Activated naive CD8-positive, alpha-beta T cell (primary cell): ENCODE results near the gene APBB2.
"Not testable (repeated sequence)": the region's sequence is repeated elsewhere in the genome, so short reads cannot be mapped to it uniquely, and the experiment has no call there.

Source experiments
- H3K27ac Mint-ChIP-seq: one replicate; pipeline ENCODE4 v1.8.0; 2021; ENCODE audit warnings: mixed read lengths
- H3K27me3 Mint-ChIP-seq: one replicate; pipeline ENCODE4 v1.8.0; 2021; ENCODE audit warnings: mixed read lengths
- H3K36me3 Mint-ChIP-seq: one replicate; pipeline ENCODE4 v1.8.0; 2021; ENCODE audit warnings: mixed read lengths
- H3K4me1 Mint-ChIP-seq: one replicate; pipeline ENCODE4 v1.8.0; 2021; ENCODE audit warnings: low read depth, mixed read lengths
- H3K4me3 Mint-ChIP-seq: one replicate; pipeline ENCODE4 v1.8.0; 2021; ENCODE audit warnings: mild to moderate bottlenecking, mixed read lengths
- H3K9me3 Mint-ChIP-seq: one replicate; pipeline ENCODE4 v1.8.0; 2021; ENCODE audit warnings: low read depth, mixed read lengths

Gene APBB2

DNA sequence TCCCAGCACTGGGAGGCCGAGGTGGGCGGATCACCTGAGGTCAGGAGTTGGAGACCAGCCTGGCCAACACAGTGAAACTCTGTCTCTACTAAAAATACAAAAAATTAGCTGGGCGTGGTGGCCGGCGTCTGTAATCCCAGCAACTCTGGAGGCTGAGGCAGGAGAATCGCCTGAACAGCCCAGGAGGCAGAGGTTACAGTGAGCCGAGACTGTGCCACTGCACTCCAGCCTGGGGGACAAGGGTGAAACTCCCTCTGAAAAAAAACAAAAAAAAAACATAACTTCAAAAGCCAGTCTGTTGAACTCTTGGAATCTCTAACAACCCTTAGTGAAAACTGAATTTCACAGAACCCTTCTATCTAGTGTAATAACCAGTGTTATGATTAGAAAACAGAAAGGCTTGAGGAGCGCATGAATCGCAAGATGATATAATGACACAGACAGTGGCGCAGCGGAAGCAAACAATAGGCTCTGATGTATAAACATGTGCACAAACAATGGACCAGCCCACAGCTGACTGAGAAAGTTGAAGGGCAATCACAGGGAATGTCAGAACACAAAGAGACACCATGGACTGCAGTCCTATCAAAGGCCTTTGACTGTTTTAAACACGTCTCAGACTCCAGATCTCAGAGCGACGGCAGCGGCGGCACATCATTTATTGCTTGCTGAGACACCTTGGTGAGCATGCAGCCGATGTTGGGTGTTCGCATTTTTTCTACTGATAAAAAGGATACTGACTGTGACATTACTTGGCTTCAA, 383.0 kb downstream of the APBB2 start:
- no peak overlapping the region for H3K27ac Mint-ChIP-seq
- no peaks in the 10 kb centered on the region for H3K4me1 Mint-ChIP-seq
- H3K36me3 Mint-ChIP-seq: no peaks in the 10 kb centered on the region
- peaks cover 2% of the 10 kb centered on the region for H3K27me3 Mint-ChIP-seq
- no peaks in the 10 kb centered on the region for H3K9me3 Mint-ChIP-seq
- H3K4me3 Mint-ChIP-seq: no peak overlapping the region

DNA sequence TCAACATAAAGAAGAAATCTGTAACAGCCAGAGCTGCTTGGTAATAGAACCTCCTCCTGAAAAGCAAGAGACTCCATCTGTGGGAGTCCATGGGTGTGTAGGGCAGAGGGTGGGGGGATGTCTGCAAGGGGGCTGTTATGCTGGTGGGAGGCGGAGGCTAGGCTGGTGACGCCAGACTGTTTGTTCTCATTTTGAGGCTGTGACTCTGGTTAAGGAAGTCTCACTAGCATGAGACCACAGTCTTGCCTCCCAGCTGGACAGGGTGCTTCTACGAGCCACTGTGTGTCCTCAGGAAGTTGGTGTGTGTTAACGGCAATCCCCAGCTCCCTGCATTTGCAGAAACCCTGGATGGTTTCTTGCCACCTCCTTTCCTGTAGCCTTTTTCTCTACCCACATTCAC, 384.8 kb downstream of the APBB2 start:
- H3K4me3 Mint-ChIP-seq: no peak overlapping the region
- H3K4me1 Mint-ChIP-seq: no peaks in the 10 kb centered on the region
- H3K9me3 Mint-ChIP-seq: no peaks in the 10 kb centered on the region
- peaks cover 2% of the 10 kb centered on the region for H3K27me3 Mint-ChIP-seq
- no peaks in the 10 kb centered on the region for H3K36me3 Mint-ChIP-seq
- no peak overlapping the region for H3K27ac Mint-ChIP-seq

DNA sequence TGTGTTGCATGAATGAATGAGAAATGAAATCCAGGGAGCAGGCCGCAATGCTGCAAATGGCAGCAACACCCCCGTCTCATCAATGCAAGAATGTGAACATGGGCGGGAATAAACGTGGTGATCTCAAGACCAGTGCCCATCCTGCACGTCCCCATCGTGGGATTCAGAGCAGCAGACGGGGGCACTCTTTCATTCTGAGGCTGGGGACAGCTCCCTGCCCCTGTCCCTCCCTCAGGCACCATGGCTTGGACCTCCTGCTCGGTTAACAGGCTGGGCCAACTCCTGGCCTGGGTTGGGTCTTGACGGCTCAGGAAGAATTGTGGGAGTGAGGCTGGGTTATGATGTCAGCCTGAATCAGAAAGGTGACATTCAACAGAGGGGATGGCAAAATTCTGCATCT, 385.7 kb downstream of the APBB2 start:
- no peak overlapping the region for H3K4me3 Mint-ChIP-seq
- no peaks in the 10 kb centered on the region for H3K36me3 Mint-ChIP-seq
- no peaks in the 10 kb centered on the region for H3K9me3 Mint-ChIP-seq
- H3K27ac Mint-ChIP-seq: no peak overlapping the region
- no peaks in the 10 kb centered on the region for H3K4me1 Mint-ChIP-seq
- no peaks in the 10 kb centered on the region for H3K27me3 Mint-ChIP-seq

- Mint-ChIP-seq H3K4me3 (no peak overlapping the region), H3K9me3 (no peaks in the 10 kb centered on the region), H3K27me3 (no peaks in the 10 kb centered on the region), H3K36me3 (no peaks in the 10 kb centered on the region), H3K4me1 (no peaks in the 10 kb centered on the region), H3K27ac (no peak overlapping the region)
These were observed 386.6 kb downstream of the APBB2 start for GRCh38 chr4:40827758-40828157.

- H3K9me3 Mint-ChIP-seq: no peaks in the 10 kb centered on the region
- no peaks in the 10 kb centered on the region for H3K27me3 Mint-ChIP-seq
- no peak overlapping the region for H3K4me3 Mint-ChIP-seq
- H3K27ac Mint-ChIP-seq: no peak overlapping the region
- no peaks in the 10 kb centered on the region for H3K4me1 Mint-ChIP-seq
- H3K36me3 Mint-ChIP-seq: no peaks in the 10 kb centered on the region
These were observed 387.5 kb downstream of the APBB2 start for GRCh38 chr4:40826821-40827220.

DNA sequence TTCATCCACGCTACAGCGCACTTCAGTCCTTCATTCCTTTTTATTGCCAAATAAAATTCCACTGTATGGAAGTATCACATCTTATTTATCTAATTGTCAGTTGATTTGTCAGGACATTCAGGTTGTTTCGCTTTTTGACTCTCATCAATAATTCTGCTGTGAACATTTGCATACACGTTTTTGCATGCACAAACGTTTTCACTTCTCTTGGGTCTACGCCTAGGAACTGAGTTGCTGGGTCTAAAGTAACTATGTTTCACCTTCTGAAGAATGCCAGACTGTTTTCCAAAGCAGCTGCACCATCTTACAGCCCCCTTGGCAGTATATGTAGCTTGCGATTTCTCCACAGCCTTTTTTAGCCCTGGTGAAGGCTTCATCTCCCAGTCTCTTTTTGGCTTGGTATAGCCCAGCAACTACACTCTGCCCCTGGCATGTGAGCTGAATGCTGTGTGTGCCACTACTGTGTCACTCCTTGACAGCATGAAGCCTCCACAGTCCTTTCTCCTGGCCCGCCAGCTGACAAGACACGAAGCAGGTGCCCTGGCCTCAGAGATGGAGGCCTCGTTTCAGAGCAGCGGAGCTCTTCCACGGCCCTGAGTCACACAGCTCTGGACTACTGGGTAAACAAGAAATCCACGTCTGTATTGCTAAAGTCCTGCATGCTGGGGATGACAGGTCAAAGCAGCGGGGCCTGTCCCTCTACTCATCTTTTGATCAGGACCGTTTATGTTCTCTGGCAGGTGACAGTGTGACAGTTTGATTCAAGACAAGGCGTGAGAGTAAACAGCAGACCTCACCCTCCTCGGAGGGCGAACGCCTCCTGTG, 389.1 kb downstream of the APBB2 start:
- Mint-ChIP-seq H3K4me3 (no peak overlapping the region), H3K27me3 (no peaks in the 10 kb centered on the region), H3K36me3 (no peaks in the 10 kb centered on the region), H3K4me1 (no peaks in the 10 kb centered on the region), H3K27ac (no peak overlapping the region), H3K9me3 (no peaks in the 10 kb centered on the region)

DNA sequence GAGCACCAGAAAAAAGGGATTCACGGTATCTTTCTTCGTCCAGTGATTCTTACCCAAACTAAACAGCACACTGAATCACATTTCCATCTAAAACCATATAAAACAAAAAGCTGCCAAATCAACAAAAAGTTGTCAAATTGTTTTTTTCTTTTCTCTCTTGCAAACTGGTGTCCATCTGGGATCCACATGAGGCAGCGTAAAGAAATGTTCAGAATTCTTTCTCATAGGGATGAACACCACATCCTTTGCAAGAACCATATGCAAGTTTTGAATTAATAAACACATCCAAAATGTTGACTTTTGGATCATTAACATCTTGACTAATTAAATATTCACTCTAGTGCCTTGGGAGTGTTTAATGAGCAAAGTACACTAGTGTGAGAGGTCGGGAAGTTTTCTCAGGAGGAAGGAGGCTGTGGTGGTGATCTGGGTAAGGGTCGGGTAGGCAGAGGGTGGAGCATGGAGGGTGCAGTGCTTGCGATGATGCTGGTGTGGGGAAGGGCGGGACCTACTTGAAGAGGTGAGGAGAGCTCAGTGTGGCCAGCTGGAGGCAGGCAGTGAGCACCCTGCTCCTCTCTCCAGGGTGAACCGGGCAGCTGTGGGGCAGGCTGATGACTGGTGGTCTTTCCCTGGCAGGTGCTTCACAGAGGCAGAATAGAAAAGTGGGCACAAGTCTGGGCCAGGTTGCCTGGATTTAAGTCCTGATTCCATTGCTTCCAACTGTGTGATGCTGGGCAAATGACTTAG, 391.7 kb downstream of the APBB2 start:
- Mint-ChIP-seq H3K27ac (no peak overlapping the region), H3K4me3 (no peak overlapping the region)

DNA sequence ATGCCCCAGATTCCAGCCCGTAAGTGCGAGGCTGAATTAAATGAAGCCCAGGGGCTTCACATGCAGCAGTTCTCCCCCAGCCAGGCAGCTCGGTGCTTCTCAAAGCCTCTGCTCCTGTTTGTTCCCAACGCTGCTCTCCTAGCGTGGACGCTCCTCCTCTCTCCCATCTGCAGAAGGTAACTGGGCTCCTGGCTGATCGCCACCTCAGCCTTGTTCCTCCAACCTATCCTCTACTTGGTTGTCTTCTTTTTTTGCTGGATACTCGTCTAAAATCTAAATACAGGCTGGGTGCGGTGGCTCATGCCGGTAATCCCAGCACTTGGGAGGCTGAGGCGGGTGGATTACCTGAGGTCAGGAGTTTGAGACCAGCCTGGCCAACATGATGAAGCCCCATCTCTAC, 394.2 kb downstream of the APBB2 start:
- Mint-ChIP-seq H3K27ac (no peak overlapping the region), H3K4me3 (no peak overlapping the region), H3K36me3 (no peaks in the 10 kb centered on the region), H3K27me3 (no peaks in the 10 kb centered on the region), H3K4me1 (no peaks in the 10 kb centered on the region), H3K9me3 (no peaks in the 10 kb centered on the region)

More for the DNA sequence above, 391.7 kb downstream of the APBB2 start:
- no peaks in the 10 kb centered on the region for H3K9me3 Mint-ChIP-seq
- H3K4me1 Mint-ChIP-seq: no peaks in the 10 kb centered on the region
- H3K27me3 Mint-ChIP-seq: no peaks in the 10 kb centered on the region
- no peaks in the 10 kb centered on the region for H3K36me3 Mint-ChIP-seq

DNA sequence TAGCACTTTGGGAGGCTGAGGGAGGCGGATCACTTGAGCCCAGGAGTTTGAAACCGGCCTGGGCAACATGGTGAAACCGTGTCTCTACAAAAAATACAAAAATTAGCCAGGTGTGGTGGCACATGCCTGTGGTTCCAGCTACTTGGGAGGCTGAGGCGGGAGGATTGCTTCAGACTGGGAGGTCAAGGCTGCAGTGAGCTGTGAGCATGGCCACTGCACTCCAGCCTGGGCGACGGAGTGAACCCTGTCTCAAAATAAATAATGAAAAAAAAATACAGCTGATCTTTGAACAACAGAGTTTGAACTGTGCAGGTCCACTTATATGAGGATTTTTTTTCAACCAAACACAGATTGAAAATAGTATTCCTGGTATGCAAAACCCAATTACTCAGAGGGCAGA, 397.2 kb downstream of the APBB2 start:
- H3K4me1 Mint-ChIP-seq, H3K27me3 Mint-ChIP-seq, H3K4me3 Mint-ChIP-seq, H3K9me3 Mint-ChIP-seq, H3K36me3 Mint-ChIP-seq, H3K27ac Mint-ChIP-seq: not testable (repeated sequence)

DNA sequence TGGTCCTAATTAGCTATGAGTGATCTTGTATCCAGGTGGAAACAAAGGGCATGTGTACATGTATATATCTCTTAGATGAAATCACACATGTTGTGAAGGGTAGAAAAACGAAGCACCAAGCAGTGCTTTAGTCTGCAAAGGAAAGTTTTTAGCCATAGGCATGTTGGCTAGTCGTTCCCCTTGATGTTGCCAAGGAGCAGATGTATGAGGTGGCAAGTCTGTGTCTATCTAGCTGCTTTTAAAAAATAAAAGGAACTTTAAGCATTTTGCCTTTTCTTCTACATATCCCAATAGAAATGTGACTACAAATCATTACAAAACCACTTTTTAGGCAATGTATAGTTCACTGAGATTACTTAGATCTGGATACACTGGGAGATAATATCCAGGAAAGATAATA, 401.5 kb downstream of the APBB2 start:
- H3K27me3 Mint-ChIP-seq: no peaks in the 10 kb centered on the region
- H3K9me3 Mint-ChIP-seq: no peaks in the 10 kb centered on the region
- no peak overlapping the region for H3K4me3 Mint-ChIP-seq
- no peak overlapping the region for H3K27ac Mint-ChIP-seq
- H3K36me3 Mint-ChIP-seq: no peaks in the 10 kb centered on the region
- no peaks in the 10 kb centered on the region for H3K4me1 Mint-ChIP-seq

GRCh38 chr4:40812386-40812785, 402.0 kb downstream of the APBB2 start:
- H3K4me1 Mint-ChIP-seq: no peaks in the 10 kb centered on the region
- H3K36me3 Mint-ChIP-seq: no peaks in the 10 kb centered on the region
- no peak overlapping the region for H3K27ac Mint-ChIP-seq
- H3K27me3 Mint-ChIP-seq: no peaks in the 10 kb centered on the region
- no peaks in the 10 kb centered on the region for H3K9me3 Mint-ChIP-seq
- no peak overlapping the region for H3K4me3 Mint-ChIP-seq

GRCh38 chr4:40811956-40812355, 402.4 kb downstream of the APBB2 start:
- Mint-ChIP-seq H3K27ac (no peak overlapping the region), H3K4me3 (no peak overlapping the region), H3K4me1 (no peaks in the 10 kb centered on the region), H3K27me3 (no peaks in the 10 kb centered on the region), H3K9me3 (no peaks in the 10 kb centered on the region), H3K36me3 (no peaks in the 10 kb centered on the region)

DNA sequence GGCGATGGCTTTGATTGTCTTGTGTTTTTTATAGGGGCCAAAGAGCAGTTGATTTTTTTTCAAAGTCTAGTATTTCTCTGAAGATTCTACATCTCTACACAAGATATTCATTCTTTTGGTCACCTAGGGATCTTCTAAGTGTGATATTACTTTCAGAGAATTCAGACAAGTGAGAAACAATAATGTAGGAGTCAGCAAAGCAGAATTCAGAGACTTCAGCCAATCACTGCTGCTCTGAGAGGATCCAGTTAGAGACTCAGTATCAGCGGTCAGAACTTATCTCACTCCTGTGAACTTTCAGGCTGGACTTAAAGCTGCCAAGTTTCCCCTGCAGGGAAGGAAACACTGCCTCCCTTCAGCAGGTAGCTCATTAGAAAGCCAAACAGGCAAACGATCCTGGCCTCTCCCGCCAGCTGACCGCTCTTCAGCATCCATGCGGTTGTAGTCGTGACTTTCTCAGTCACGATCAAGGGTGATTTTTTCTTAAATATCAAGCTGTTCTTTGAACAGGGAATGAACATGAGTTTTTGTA, 405.4 kb downstream of the APBB2 start:
- no peak overlapping the region for H3K4me3 Mint-ChIP-seq
- H3K27ac Mint-ChIP-seq: no peak overlapping the region
- no peaks in the 10 kb centered on the region for H3K27me3 Mint-ChIP-seq
- no peaks in the 10 kb centered on the region for H3K9me3 Mint-ChIP-seq
- H3K36me3 Mint-ChIP-seq: no peaks in the 10 kb centered on the region
- no peaks in the 10 kb centered on the region for H3K4me1 Mint-ChIP-seq

GRCh38 chr4:40804598-40804997, 409.7 kb downstream of the APBB2 start:
- Mint-ChIP-seq H3K4me1 (no peaks in the 10 kb centered on the region), H3K9me3 (no peaks in the 10 kb centered on the region), H3K27me3 (no peaks in the 10 kb centered on the region), H3K36me3 (no peaks in the 10 kb centered on the region), H3K27ac (no peak overlapping the region), H3K4me3 (no peak overlapping the region)

DNA sequence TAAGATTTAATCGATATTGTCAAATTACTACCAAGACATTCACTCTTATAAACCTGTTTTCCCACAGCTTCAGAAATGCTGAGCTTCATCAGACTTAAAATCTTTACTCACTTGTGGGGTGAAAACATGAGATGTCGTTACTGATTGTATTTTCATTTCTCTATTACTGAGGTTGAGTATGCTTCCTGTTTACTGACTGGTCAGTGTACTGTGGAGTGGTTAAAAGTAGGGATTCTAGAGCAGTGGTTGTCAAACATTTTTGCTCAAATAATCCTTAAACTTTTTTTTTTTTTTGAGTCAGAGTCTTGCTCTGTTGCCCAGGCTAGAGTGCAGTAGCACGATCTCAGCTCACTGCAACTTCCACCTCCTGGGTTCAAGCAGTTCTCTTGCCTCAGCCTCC, 414.3 kb downstream of the APBB2 start:
- Mint-ChIP-seq H3K27me3 (no peaks in the 10 kb centered on the region), H3K36me3 (no peaks in the 10 kb centered on the region), H3K9me3 (no peaks in the 10 kb centered on the region), H3K4me1 (no peaks in the 10 kb centered on the region), H3K4me3 (no peak overlapping the region), H3K27ac (no peak overlapping the region)
